Testis (tissue), 3 donors: ENCODE data around the gene CZIB. TPM values are rescaled to one million over a fixed set of nuclear protein-coding genes. Genes with fewer than 3 reads are reported as not detected.

Experiments
- DNase-seq: peaks from one replicate; pipeline ENCODE4 v3.0.0-alpha.2; 2019
- H3K27ac ChIP-seq, 2 donors: fragments of 200-600 bp; sonication (generic); one replicate each; pipeline ENCODE4 v1.5.1; 2019
- H3K27me3 ChIP-seq: fragments of 200-600 bp; sonication (generic); one replicate; pipeline ENCODE4 v1.5.1; 2019
- H3K36me3 ChIP-seq: fragments of 200-600 bp; sonication (generic); one replicate; pipeline ENCODE4 v1.5.1; 2017; ENCODE audit warnings: low read depth; ENCODE audit errors: missing control alignments
- H3K4me1 ChIP-seq: fragments of 200-600 bp; sonication (generic); one replicate; pipeline ENCODE4 v1.5.1; 2019
- H3K4me3 ChIP-seq, 2 donors: fragments of 200-600 bp; sonication (generic); one replicate each; pipeline ENCODE4 v1.5.1; 2017 to 2019
- H3K9me3 ChIP-seq: fragments of 200-600 bp; sonication (generic); one replicate; pipeline ENCODE4 v1.5.1; 2017
- POLR2A ChIP-seq: fragments of 450-650 bp; IDR thresholded peaks from one replicate; pipeline ENCODE4 v1.6.1; 2017; ENCODE audit warnings: antibody characterized with exemption, mild to moderate bottlenecking, moderate library complexity
- WGBS, 2 donors: methylation state at CpG; one replicate each; pipeline ENCODE4 v1.1.5; 2018; 5-methylcytosine and 5-hydroxymethylcytosine counted together
- intact Hi-C: fragments of 100-400 bp; cut with DNase I; formaldehyde crosslinking; loops from one replicate; pipeline ENCODE4 v1.15.1; 2023; ENCODE audit warnings: low total_unique reads
- polyA plus RNA-seq: library from polyadenylated mRNA; stranded (reverse); fragments of 350-450 nt; fragmentation: Illumina TruSeq; extraction: RNeasy Lipid Tissue Mini Kit (QIAGEN cat#74804); gene quantifications from one replicate; pipeline ENCODE4 v1.2.3, GENCODE V29; 2014; ENCODE audit warnings: low read depth, low replicate concordance; ENCODE audit not compliant: insufficient read depth
- total RNA-seq, 2 donors: library from RNA; depleted of rRNA; stranded (reverse); fragments of >200 nt; gene quantifications; one replicate each; pipeline ENCODE4 v1.2.3, GENCODE V29; 2016
- TF ChIP-seq, protein P1 (sequence below), 3 experiments: fragments of 450-650 bp in 2 of 3; fragments of 200-600 bp in 1 of 3; sonication (generic) in 1 of 3; IDR thresholded peaks; one replicate each; pipeline ENCODE4 v1.5.1; 2016 to 2019; ENCODE audit warnings: antibody characterized with exemption in 3 of 3, mild to moderate bottlenecking in 2 of 3, moderate library complexity in 1 of 3

The CZIB gene
- total and polyA plus RNA-seq, 3 donors from 2014 or later = 55.0 to 97.2 (median 55.4) TPM

DNA sequence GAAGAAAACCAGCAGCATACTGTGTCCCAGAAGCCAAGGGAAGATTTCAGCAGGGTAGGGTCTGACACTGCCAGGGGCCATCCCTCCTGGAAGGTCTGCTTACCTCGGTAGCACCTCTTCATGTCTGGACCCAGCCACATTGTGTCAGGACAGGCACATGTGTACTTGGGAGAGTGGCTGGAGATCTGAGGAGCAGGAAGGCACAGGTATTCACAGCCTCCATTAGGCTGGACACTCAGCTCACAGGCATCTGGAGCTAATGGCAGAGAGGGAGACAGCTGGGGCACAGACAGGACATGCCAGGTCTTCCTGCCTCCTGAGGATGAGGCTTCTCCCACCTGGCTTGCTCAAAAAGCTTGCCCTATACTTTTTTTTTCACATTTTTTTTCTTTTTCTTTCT, 37.8 kb upstream of the CZIB start:
- WGBS, 2 donors = 69 to 79% methylated on average over 1 of the region's 1 CpG
- no peaks in the 10 kb centered on the region for H3K36me3 ChIP-seq
- TF ChIP-seq, protein P1, sequence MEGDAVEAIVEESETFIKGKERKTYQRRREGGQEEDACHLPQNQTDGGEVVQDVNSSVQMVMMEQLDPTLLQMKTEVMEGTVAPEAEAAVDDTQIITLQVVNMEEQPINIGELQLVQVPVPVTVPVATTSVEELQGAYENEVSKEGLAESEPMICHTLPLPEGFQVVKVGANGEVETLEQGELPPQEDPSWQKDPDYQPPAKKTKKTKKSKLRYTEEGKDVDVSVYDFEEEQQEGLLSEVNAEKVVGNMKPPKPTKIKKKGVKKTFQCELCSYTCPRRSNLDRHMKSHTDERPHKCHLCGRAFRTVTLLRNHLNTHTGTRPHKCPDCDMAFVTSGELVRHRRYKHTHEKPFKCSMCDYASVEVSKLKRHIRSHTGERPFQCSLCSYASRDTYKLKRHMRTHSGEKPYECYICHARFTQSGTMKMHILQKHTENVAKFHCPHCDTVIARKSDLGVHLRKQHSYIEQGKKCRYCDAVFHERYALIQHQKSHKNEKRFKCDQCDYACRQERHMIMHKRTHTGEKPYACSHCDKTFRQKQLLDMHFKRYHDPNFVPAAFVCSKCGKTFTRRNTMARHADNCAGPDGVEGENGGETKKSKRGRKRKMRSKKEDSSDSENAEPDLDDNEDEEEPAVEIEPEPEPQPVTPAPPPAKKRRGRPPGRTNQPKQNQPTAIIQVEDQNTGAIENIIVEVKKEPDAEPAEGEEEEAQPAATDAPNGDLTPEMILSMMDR (IDR thresholded peaks at IDR 0.05) = no peak
- TF ChIP-seq POLR2A = no peak

DNA sequence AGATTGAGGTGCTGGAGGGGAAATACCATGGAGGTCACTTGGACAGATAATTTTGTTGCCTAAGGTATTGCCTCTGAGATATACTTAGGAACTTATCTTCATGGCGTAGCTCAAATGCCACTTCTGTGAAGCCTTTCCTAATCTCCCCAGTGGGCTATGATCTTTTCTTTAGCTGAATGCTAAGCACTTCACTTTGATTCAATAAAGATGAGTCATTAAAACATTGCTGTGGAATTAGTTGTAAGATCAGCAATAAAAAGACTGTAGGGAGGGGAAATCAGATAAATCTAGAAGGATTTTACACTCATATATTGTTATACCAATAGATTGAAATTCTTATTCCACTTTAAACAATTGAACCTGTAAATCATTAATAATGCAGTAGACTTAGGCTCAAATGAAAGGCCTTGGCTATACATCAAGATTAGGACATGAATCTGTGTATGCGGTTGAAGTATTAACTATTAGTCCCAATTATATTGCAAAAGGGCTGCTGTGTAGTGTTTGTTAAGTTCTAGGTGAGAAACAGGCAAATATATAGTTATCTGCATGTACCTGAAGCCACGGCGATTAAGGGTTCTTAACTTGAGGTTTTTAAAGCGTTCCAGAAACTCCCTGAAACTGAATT, 37.1 kb upstream of the CZIB start:
- peaks cover 9% of the 10 kb centered on the region for H3K4me1 ChIP-seq
- DNase-seq = no peak

More for the DNA sequence above, 37.8 kb upstream of the CZIB start:
- Histone ChIP-seq H3K27me3 (no peaks in the 10 kb centered on the region), H3K4me3 (no peak overlapping the region), H3K9me3 (no peaks in the 10 kb centered on the region), H3K4me1 (peaks cover 9% of the 10 kb centered on the region), H3K27ac (no peak overlapping the region)
- intact Hi-C loops = no loop called here
- DNase-seq = no peak

DNA sequence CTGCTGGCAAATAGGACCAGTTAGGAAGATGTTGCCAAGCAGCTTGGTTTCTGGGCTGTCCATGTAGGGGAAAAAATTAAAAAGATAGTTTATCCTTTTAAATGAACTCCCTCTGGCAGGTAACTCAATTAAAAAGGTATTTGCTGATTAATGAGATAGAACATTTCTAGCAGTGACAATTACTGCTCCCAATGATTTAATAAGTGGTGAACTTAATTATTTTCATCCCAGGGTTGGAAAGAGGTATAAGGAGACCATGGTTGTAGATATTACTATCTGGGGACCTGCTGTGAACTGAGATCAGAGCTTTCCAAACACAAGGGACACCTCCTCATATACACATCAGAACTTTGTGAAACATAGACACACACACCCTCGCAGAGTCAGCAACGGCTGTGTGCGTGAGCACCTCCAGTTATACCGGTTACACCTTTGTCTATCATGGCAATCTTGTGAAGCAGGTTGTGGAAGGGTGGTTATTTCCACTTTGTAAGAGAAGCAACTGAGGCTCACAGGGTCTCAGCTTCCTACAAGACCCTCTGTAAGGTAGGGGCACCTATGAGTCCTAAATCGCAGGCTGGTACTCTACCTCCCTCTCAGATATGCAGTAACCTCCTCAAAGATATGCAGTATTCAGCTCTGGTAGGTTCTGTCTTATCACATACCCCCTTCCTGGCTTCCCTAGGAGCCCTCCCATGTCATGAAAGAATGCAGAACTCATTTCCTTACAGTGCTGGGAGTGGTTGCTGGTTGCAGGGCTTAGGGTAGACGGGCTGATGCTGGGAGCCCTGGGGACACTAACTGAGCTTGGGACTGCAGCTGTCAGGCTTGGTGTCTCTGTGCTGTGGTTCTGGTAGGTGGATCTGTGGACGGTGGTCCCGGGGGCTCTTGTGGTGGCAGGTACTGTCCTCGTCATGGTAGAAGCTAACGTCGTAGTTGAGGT, 36.3 kb upstream of the CZIB start:
- intact Hi-C loops = no loop called here
- no peak overlapping the region for H3K4me3 ChIP-seq
- no peak for DNase-seq
- TF ChIP-seq, protein P1 (IDR thresholded peaks at IDR 0.05) = no peak
- no peak for TF ChIP-seq POLR2A
- H3K27ac ChIP-seq = no peak overlapping the region
- no peaks in the 10 kb centered on the region for H3K27me3 ChIP-seq
- no peaks in the 10 kb centered on the region for H3K9me3 ChIP-seq
- H3K4me1 ChIP-seq = peaks cover 9% of the 10 kb centered on the region
- no peaks in the 10 kb centered on the region for H3K36me3 ChIP-seq
- 90 to 97% methylated on average over 11 of the region's 11 CpGs for WGBS, 2 donors

More for the DNA sequence above, 37.1 kb upstream of the CZIB start:
- H3K9me3 ChIP-seq = no peaks in the 10 kb centered on the region
- TF ChIP-seq, protein P1 (IDR thresholded peaks at IDR 0.05) = no peak
- TF ChIP-seq POLR2A = no peak
- no peaks in the 10 kb centered on the region for H3K36me3 ChIP-seq
- H3K27ac ChIP-seq = no peak overlapping the region
- no peak overlapping the region for H3K4me3 ChIP-seq
- intact Hi-C loops = no loop called here
- 88 to 92% methylated on average over 5 of the region's 5 CpGs for WGBS, 2 donors
- no peaks in the 10 kb centered on the region for H3K27me3 ChIP-seq

DNA sequence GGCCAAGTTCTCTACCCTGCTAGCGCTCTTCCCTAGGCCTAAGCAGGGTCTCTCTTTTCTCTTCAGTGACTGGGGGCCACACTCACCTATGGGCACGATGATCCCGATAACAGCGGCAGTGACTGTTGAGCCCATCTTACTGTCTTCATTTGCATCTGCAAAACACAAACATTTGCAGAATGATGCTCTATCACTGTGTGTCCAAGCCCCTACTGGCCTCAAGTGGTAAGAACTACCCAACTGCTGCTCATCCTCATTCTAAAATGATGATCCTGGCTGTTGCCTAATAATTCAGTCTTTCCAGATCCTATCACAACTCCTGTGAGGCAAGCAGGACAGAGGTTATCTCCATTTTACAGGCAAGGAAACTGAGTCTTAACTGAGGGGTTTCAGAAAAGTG, 34.6 kb upstream of the CZIB start:
- Histone ChIP-seq H3K9me3 (no peaks in the 10 kb centered on the region), H3K27ac (no peak overlapping the region), H3K4me1 (peaks cover 9% of the 10 kb centered on the region), H3K4me3 (no peak overlapping the region), H3K36me3 (no peaks in the 10 kb centered on the region), H3K27me3 (no peaks in the 10 kb centered on the region)
- intact Hi-C loops = no loop called here
- DNase-seq = no peak
- TF ChIP-seq POLR2A = no peak
- TF ChIP-seq, protein P1 (IDR thresholded peaks at IDR 0.05) = no peak
- 96 to 100% methylated on average over 4 of the region's 4 CpGs for WGBS, 2 donors
